Activated T-cell treated with anti-CD3 and anti-CD28 coated beads, Interleukin-2, amount 50 U/mL, for 72 hours (primary cell): ENCODE measurements around the gene KIAA0232. TPM values are rescaled to one million over a fixed set of nuclear protein-coding genes. Genes with fewer than 3 reads are reported as not detected.
"Not testable (repeated sequence)": the region's sequence is repeated elsewhere in the genome, so short reads cannot be mapped to it uniquely, and the experiment has no call there.

Experiments used
- ATAC-seq, 2 donors: fragments of 150-1000 bp; cut with Tn5 transposase; replicated peaks in 1 of 2; 2 replicates each; pipeline ENCODE4 v1.10.0; 2021; ENCODE audit warnings: moderate library complexity in 2 of 2, mild to moderate bottlenecking in 1 of 2
- DNase-seq, 2 donors: peaks; one replicate each; pipeline ENCODE4 v3.0.0; 2021 to 2022; ENCODE audit warnings: mixed read lengths in 1 of 2
- H3K27ac Mint-ChIP-seq: one replicate; pipeline ENCODE4 v1.8.0; 2022; ENCODE audit warnings: mild to moderate bottlenecking, moderate library complexity, mixed read lengths
- H3K27me3 Mint-ChIP-seq: one replicate; pipeline ENCODE4 v1.8.0; 2022; ENCODE audit warnings: low read depth, mixed read lengths
- H3K36me3 Mint-ChIP-seq, 2 donors: one replicate each; pipeline ENCODE4 v1.8.0; 2022; ENCODE audit warnings: mixed read lengths in 2 of 2, mild to moderate bottlenecking in 1 of 2; ENCODE audit not compliant: insufficient read depth in 2 of 2
- H3K4me1 Mint-ChIP-seq: one replicate; pipeline ENCODE4 v1.8.0; 2022; ENCODE audit warnings: low read depth, mixed read lengths
- H3K4me3 Mint-ChIP-seq, 2 donors: one replicate each; pipeline ENCODE4 v1.8.0; 2022; ENCODE audit warnings: mild to moderate bottlenecking in 2 of 2, mixed read lengths in 2 of 2, moderate library complexity in 2 of 2
- H3K9me3 Mint-ChIP-seq, 2 donors: one replicate each; pipeline ENCODE4 v1.8.0; 2022; ENCODE audit warnings: mixed read lengths in 2 of 2
- total RNA-seq, 2 donors: library from RNA; stranded (reverse); gene quantifications; one replicate each; pipeline ENCODE4 v1.2.3, GENCODE V29; 2022

The KIAA0232 gene
- total RNA-seq, 2 donors from 2014 or later, result 16.8 to 19.5 TPM

DNA sequence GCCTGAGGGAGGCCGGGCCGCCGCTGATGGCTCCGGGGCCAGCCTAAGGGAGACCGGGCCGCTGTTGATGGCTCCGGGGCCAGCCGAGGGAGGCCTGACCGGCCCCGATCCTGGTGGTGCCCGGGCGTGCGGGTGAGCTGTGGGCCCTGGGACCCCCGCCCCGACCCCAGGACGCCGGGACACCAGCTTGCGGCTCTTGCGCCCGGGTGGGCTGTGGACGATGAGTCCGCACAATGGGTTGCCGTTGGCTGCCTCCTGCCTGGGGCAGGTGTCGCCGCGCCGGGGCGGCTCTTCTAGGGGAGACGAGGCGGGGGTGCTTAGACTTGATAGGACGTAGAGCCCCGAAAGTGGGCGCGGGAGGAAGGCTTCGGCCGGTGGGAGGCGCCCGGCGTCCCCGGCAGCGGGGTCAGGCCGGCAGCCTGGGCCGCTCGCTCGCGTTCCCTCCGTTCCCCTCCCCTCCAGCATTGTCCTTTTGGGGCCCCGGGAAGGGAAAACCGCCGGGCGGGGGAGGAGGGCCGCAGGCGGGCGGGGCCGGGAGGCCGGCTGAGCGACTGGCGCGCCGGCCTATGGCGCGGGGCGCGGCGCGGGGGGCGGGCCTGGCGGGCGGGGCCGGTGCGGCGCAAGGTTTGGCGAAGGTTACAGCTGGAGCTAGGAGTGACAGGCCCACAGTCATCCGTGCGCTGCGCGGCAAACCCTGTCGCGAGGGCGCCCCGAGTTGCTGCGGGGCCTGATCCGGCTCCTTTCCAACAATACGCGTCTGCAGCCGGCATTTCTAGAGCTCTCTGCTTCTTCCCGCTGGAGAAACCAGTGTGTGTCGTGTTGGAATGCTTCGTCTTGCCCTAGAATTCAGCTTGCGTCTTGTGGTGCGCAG is 819 bp downstream of the KIAA0232 start:
- ATAC-seq (peak; percentile 79), DNase-seq (peak; percentile 89 to 93)
- Mint-ChIP-seq H3K27ac (peak overlapping the region; percentile 80), H3K9me3 (no peaks in the 10 kb centered on the region), H3K4me1 (peaks cover 62% of the 10 kb centered on the region), H3K27me3 (no peaks in the 10 kb centered on the region), H3K4me3 (peak overlapping the region; percentile 88 to 96), H3K36me3 (peaks cover 0 to 5% of the 10 kb centered on the region in 2 donors)

DNA sequence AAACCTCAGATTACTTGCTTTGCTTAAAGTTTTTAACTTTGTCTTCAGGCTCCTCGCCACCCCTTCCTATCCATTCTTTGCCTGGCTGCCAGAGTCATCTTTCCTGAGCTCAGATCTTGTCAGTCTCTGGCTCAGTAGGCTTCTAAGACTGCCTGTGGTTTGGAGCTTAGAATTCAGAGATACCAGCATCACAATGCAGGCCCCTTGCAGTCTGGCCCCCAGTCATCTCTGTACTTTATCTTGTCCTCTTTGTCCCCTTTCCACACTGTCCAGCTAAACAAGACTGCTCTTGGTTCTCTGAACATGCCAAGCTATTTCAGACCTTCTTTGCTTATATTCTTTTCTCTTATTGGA is 3.0 kb downstream of the KIAA0232 start:
- Mint-ChIP-seq H3K4me3 (peak overlapping the region; percentile 28 to 41), H3K36me3 (peaks cover 0 to 6% of the 10 kb centered on the region in 2 donors), H3K4me1 (peaks cover 55% of the 10 kb centered on the region), H3K27me3 (no peaks in the 10 kb centered on the region), H3K9me3 (no peaks in the 10 kb centered on the region), H3K27ac (peak overlapping the region; percentile 27)
- ATAC-seq (no peak), DNase-seq (no peak)

DNA sequence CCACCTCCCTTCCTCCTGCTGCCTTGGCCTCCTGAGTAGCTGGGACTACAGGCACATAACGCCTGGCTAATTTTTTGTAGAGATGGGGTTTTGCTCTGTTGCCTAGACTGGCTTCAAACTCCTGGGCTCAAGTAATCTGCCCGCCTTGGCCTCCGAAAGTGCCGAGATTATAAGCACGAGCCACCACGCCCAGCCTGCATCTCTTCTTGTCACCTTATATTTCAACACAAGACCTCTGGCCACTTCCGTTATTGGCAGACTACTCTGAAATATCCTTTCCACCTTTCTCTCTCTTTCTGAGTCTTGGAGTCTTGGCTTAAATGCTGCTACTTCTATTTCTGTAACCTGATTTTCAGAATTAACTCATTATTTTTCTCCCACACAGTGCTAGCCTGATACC is 5.6 kb downstream of the KIAA0232 start:
- DNase-seq (no peak), ATAC-seq (no peak)
- Mint-ChIP-seq H3K4me3 (peak overlapping the region in 1 of 2 donors; percentile 53), H3K27ac (peak overlapping the region; percentile 85), H3K27me3 (no peaks in the 10 kb centered on the region), H3K36me3 (peaks cover 8 to 26% of the 10 kb centered on the region in 2 donors), H3K4me1 (peaks cover 59% of the 10 kb centered on the region), H3K9me3 (peaks cover 3 to 5% of the 10 kb centered on the region in 2 donors)

DNA sequence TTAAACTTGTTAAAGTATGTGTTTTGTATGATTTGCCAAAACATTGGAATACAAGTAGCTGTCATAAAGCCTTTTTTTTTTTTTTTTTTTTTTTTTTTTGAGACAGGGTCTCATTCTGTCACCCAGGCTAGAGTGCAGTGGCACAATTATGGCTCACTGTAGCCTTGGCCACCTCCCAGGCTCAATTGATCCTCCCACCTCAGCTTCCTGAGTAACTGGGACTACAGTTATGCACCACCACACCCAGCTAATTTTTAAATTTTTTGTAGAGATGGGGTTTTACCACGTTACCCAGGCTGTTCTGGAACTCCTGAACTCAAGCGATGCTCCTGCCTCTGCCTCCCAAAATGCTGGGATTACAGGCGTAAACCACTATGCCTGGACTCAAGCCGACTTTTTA is 8.7 kb downstream of the KIAA0232 start:
- H3K4me3 Mint-ChIP-seq, H3K27ac Mint-ChIP-seq: not testable (repeated sequence)

DNA sequence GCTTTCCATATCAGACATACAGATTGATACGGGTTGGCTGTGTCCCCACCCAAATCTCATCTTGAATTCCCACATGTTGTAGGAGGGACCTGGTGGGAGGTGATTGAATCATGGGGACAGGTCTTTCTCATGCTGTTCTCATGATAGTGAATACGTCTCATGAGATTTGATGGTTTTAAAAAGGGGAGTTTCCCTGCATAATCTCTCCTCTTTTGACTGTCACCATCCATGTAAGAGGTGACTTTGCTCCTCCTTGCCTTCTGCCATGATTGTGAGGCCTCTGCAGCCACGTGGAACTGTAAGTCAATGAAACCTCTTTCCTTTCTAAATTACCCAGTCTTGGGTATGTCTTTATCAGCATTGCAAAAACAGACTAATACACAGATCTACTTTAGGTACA is 9.3 kb downstream of the KIAA0232 start:
- peak in 1 of 2 donors; percentile 42 for ATAC-seq
- Mint-ChIP-seq H3K4me1 (peaks cover 61% of the 10 kb centered on the region), H3K4me3 (peak overlapping the region; percentile 25 to 61), H3K36me3 (peaks cover 12 to 27% of the 10 kb centered on the region in 2 donors), H3K27ac (peak overlapping the region; percentile 32)
- not testable (repeated sequence) for DNase-seq, H3K27me3 Mint-ChIP-seq, H3K9me3 Mint-ChIP-seq

More for the DNA sequence above, 8.7 kb downstream of the KIAA0232 start:
- not testable (repeated sequence) for H3K27me3 Mint-ChIP-seq, ATAC-seq, H3K9me3 Mint-ChIP-seq, DNase-seq
- peaks cover 59% of the 10 kb centered on the region for H3K4me1 Mint-ChIP-seq
- peaks cover 12 to 26% of the 10 kb centered on the region in 2 donors for H3K36me3 Mint-ChIP-seq

DNA sequence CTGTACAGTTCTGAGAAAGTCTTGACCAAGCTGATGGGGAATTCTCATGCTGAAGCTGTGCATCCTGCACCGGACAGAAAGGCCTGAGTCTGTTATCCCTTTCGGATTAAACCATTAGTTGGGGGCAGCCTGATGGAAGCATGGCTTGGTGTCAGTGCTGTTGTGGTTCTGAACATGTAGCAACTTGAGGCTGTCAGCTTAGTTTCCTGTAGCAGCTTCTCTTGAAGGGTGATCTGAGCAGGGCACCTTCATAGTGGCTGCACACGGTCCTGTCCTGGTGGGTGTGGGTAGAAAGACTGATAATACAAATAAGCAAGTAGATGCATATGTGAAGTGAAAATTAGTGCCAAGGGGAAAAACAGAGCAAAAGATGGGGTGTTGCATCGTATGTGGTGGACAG is 11.7 kb downstream of the KIAA0232 start:
- H3K27ac Mint-ChIP-seq, result peak overlapping the region; percentile 23
- peaks cover 54% of the 10 kb centered on the region for H3K4me1 Mint-ChIP-seq
- no peak for DNase-seq
- H3K4me3 Mint-ChIP-seq, result no peak overlapping the region
- ATAC-seq, result no peak
- no peaks in the 10 kb centered on the region for H3K27me3 Mint-ChIP-seq
- peaks cover 3 to 5% of the 10 kb centered on the region in 2 donors for H3K9me3 Mint-ChIP-seq
- peaks cover 12 to 29% of the 10 kb centered on the region in 2 donors for H3K36me3 Mint-ChIP-seq

- Mint-ChIP-seq H3K36me3 (peaks cover 10 to 28% of the 10 kb centered on the region in 2 donors), H3K9me3 (peaks cover 3 to 5% of the 10 kb centered on the region in 2 donors)
These were observed 13.3 kb downstream of the KIAA0232 start for GRCh38 chr4:6795821-6796220.

GRCh38 chr4:6797368-6797767 is 14.8 kb downstream of the KIAA0232 start:
- not testable (repeated sequence) for ATAC-seq, H3K4me3 Mint-ChIP-seq, DNase-seq, H3K27ac Mint-ChIP-seq, H3K27me3 Mint-ChIP-seq, H3K9me3 Mint-ChIP-seq
- H3K4me1 Mint-ChIP-seq, result peaks cover 59% of the 10 kb centered on the region
- H3K36me3 Mint-ChIP-seq, result peaks cover 3 to 17% of the 10 kb centered on the region in 2 donors

More at GRCh38 chr4:6795821-6796220, 13.3 kb downstream of the KIAA0232 start:
- no peak overlapping the region for H3K27ac Mint-ChIP-seq
- ATAC-seq, result no peak
- no peak for DNase-seq
- H3K4me1 Mint-ChIP-seq, result peaks cover 59% of the 10 kb centered on the region
- H3K27me3 Mint-ChIP-seq, result no peaks in the 10 kb centered on the region
- no peak overlapping the region for H3K4me3 Mint-ChIP-seq

GRCh38 chr4:6799091-6799490 is 16.6 kb downstream of the KIAA0232 start:
- Mint-ChIP-seq H3K4me1 (peaks cover 49% of the 10 kb centered on the region), H3K27ac (peak overlapping the region; percentile 45), H3K36me3 (peaks cover 6 to 11% of the 10 kb centered on the region in 2 donors), H3K9me3 (no peaks in the 10 kb centered on the region), H3K4me3 (peak overlapping the region in 1 of 2 donors; percentile 12), H3K27me3 (no peaks in the 10 kb centered on the region)
- ATAC-seq, result no peak
- no peak for DNase-seq

DNA sequence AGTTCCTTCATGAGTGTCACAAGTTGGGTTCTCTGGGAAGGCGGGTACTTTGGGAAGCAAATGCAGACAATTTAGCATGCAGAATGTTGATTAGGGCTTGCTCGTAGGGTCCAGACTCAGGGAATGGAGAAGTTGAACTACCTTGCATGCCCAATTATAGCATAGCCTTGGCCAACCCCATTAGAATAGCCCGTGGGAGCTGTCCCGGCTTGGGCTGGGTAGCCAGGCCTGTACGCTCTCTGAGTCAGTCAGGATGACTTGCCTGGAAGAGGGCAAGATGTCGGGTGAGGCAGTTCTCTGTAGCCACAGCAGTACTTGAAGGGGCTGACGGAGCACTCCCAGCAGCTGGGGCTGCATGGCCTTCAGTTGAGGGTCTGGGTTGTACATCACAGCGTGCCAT is 19.5 kb downstream of the KIAA0232 start:
- no peak for DNase-seq
- Mint-ChIP-seq H3K9me3 (no peaks in the 10 kb centered on the region), H3K27me3 (no peaks in the 10 kb centered on the region), H3K27ac (no peak overlapping the region), H3K4me3 (no peak overlapping the region), H3K36me3 (peaks cover 3 to 4% of the 10 kb centered on the region in 2 donors), H3K4me1 (peaks cover 31% of the 10 kb centered on the region)
- peak in 1 of 2 donors; percentile 16 for ATAC-seq

DNA sequence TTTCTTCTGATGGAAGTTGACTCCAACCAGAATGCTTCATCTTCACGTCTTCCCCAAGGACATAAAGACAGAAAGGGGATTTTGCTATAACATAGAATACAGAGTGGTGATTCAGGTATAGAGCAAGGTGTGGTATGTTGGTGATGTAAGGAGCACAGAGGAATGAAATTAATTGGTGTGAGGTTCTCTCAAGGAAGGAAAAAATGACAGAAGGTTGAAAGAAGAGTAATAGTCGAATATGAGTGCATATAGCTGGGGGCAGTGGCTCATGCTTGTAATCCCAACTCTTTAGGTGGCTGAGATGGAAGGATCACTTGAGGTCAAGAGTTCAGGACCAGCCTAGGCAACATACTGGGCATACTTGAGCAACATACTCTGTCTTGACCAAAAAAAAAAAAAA is 20.1 kb downstream of the KIAA0232 start:
- DNase-seq (no peak), ATAC-seq (peak; percentile 67 to 87)
- Mint-ChIP-seq H3K36me3 (peaks cover 3 to 4% of the 10 kb centered on the region in 2 donors), H3K9me3 (no peaks in the 10 kb centered on the region), H3K27me3 (no peaks in the 10 kb centered on the region), H3K4me1 (peaks cover 29% of the 10 kb centered on the region), H3K4me3 (no peak overlapping the region), H3K27ac (no peak overlapping the region)

DNA sequence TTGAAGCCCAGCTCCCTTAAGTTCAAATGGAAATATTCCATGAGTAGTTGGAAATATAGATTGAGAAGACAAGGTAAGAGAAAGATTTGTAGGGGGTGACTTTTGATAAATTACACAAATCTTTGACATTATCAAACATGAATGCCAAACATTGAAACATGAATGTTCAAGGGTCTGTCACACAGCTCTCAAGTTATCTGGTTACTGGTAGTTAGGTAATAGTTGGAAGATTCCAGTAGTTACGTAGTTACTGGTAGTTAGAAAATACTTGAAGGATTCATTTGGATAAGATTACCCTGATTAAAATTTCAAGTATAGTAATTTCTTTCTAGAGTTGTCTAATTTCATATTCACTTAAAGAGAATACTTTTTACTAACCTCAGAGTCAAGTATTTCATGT is 20.7 kb downstream of the KIAA0232 start:
- H3K36me3 Mint-ChIP-seq, result peaks cover 3 to 4% of the 10 kb centered on the region in 2 donors
- H3K4me1 Mint-ChIP-seq, result peaks cover 29% of the 10 kb centered on the region
- no peak for DNase-seq
- no peak for ATAC-seq
- no peak overlapping the region for H3K4me3 Mint-ChIP-seq
- no peaks in the 10 kb centered on the region for H3K9me3 Mint-ChIP-seq
- no peak overlapping the region for H3K27ac Mint-ChIP-seq
- no peaks in the 10 kb centered on the region for H3K27me3 Mint-ChIP-seq

GRCh38 chr4:6804082-6804752 is 21.7 kb downstream of the KIAA0232 start:
- H3K27ac Mint-ChIP-seq, result no peak overlapping the region
- no peak for DNase-seq
- H3K36me3 Mint-ChIP-seq, result peaks cover 3 to 4% of the 10 kb centered on the region in 2 donors
- H3K4me1 Mint-ChIP-seq, result peaks cover 25% of the 10 kb centered on the region
- H3K27me3 Mint-ChIP-seq, result no peaks in the 10 kb centered on the region
- ATAC-seq, result no peak
- no peak overlapping the region for H3K4me3 Mint-ChIP-seq
- H3K9me3 Mint-ChIP-seq, result no peaks in the 10 kb centered on the region
